IPS-15b (cell line): ENCODE results near the gene BUB1.
"Not testable (repeated sequence)": the region's sequence is repeated elsewhere in the genome, so short reads cannot be mapped to it uniquely, and the experiment has no call there.

ENCODE experiments used
- H3K27me3 ChIP-seq: one replicate; pipeline ENCODE4 v1.6.1; 2013; ENCODE audit warnings: low read length; ENCODE audit not compliant: control insufficient read depth, insufficient read depth
- H3K36me3 ChIP-seq: one replicate; pipeline ENCODE4 v1.6.1; 2013; ENCODE audit warnings: low read length; ENCODE audit not compliant: control insufficient read depth, insufficient read depth
- H3K4me1 ChIP-seq: one replicate; pipeline ENCODE4 v1.6.1; 2013; ENCODE audit warnings: mild to moderate bottlenecking, low read length; ENCODE audit not compliant: control insufficient read depth, insufficient read depth
- H3K4me3 ChIP-seq: one replicate; pipeline ENCODE4 v1.5.1; 2013; ENCODE audit warnings: low read depth, low read length
- H3K9ac ChIP-seq: one replicate; pipeline ENCODE4 v1.6.1; 2013; ENCODE audit warnings: low read depth, mild to moderate bottlenecking, low read length
- H3K9me3 ChIP-seq: one replicate; pipeline ENCODE4 v1.6.1; 2013; ENCODE audit warnings: mild to moderate bottlenecking, low read length; ENCODE audit not compliant: control insufficient read depth, insufficient read depth

BUB1 gene

DNA sequence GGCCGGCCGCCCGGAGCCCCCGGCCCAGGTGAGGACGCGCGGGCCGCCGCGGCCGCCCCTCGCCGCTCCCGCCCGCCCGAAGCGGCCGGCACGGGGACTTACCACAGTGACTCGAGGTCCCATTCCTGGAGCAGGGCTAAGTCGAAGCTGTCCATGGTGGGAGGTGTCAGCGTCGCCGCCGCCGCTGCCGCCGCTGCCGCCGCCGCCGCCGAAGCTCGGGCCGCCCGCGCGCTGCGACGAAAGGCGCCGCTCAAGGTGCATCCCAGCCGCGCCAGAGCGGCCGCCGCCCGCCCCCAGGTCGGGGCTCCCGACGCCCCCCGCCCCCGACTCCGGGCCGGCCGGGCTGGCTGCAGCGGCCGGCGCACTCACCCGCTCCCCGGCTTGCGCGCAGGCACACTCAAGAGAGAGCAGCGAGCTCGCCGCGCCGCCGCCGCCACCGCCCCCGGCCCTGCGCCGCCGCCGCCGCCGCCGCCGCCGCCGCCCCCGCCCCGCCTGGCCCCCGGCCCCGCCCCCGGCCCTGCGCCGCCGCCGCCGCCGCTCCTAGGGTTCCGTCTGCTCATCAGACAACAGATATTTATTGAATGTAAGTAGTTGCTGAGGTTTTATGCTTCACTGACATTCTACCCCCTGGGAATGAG, 67.1 kb downstream of the BUB1 start:
- not testable (repeated sequence) for H3K27me3 ChIP-seq, H3K9me3 ChIP-seq, H3K9ac ChIP-seq, H3K36me3 ChIP-seq, H3K4me1 ChIP-seq, H3K4me3 ChIP-seq

DNA sequence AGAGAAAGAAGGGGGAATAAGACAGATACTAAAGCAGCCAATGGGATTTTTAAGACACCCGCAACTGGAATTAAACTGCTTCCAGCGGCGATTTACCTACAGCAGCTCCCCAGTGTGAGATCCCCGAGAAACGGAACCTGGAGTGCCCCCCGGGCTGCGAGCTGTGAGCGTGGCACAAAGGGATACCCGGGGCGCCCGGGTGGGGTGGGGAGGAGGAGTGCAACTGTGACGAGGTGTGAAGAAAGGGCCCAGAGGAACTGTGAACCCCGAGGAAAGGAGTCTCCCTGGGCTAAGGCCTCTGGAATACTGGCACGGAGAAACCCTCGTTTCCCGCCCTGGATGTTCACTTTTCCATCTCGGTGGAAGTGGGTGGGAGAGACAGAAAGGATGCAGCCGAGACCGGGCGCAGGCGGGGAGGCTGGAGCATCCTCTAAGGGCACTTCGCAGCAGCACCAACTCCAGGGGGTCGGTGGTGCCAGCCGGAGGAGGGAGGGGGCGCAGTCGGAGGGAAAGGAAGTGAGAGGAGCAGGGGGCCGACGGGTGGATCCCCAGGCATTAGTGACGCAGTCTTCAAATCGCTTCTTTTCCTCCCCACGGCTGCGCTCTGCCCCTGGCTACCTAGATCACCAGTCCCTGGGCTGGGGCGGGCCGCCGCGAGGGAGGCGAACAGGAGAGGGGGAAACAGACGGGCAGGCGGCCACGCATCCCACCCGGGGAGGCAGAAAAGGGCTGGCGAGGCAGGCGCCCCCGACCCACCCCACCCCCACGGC, 67.8 kb downstream of the BUB1 start:
- H3K9ac ChIP-seq, H3K36me3 ChIP-seq, H3K4me1 ChIP-seq, H3K27me3 ChIP-seq, H3K4me3 ChIP-seq, H3K9me3 ChIP-seq: not testable (repeated sequence)

DNA sequence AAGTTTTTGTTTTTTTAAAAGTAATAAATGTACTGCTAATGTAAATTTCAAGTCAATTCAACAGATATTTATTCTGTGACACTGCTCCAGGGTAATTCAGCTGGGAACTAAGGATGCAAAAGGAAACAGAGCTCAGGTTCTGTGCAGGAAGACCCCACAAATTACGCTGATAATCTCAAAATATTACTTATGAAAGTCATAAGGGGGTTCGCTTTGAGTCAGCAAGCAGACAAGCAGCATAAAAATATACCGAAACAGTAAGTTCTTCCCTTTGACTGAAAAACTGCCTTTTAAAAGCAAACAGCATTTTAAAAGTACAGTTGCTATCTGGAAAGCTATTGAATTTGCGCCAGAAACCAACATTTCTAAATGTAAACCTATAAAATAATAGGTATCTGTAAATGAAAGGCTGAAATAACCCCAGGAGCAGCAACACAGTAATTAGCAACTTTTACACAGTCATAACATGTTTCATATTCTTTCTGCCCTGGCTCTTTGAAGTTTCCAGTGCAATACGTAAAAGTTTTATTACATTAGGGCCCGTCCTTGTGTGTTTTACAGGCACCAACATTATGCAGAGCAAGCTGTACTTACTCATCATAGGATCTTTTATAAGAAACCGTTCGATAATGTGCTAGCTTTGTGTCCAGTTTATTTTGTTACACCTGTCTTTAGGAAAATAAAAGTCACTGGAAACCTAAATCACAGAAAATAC, 68.9 kb downstream of the BUB1 start:
- H3K9ac ChIP-seq, H3K4me3 ChIP-seq, H3K9me3 ChIP-seq, H3K27me3 ChIP-seq, H3K4me1 ChIP-seq, H3K36me3 ChIP-seq: not testable (repeated sequence)

DNA sequence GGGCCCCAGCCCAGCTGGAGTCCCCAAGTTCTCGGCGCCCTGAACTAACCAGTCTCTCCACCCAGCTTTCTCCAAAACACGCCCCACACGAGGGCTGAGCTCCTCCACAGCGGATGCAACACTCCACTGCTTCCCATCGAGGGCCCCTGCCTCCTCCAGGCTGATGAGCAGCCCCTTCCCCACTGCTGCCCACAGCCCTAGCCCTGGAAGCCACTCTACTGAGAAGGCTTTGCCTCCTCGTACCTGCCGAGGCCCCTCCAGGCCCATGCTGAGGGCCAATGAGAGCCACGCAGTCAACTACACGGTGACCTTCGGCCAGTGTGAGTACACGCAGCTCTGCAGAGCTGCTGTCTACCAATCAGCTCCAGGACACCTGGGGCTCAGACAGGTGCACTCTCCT, 72.8 kb downstream of the BUB1 start:
- H3K4me3 ChIP-seq, H3K9ac ChIP-seq, H3K36me3 ChIP-seq, H3K9me3 ChIP-seq, H3K4me1 ChIP-seq, H3K27me3 ChIP-seq: not testable (repeated sequence)

DNA sequence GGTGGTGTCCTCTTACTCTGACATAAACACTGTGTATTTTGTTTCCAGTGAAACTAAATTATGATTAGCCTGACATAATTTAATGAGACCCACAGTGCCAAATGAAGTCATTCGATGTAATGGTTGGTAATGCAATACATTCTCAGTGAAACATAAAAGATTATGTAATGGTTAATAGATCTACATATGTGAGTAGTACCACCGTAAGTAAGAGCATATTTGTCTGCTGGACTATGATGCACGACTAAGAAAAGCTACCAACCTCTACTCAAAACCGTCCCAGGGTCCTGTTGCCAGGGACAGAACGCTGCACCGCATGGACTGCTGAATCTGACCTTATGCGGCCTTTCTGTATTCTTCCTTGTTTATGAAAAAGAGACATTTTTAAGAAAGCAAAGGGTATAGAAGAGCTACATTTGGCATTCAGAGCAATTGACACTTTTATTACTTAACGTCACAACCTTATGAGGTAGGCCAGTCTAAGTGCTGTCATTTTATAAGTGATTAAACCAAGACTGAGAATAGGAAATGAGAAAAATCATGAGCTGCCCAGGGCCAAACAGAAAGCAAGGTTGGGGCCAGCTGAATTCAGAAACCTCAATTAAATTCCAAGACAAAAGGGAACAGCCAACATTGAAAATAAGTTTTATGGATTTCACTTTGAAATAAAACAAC, 73.8 kb downstream of the BUB1 start:
- not testable (repeated sequence) for H3K9ac ChIP-seq, H3K4me3 ChIP-seq, H3K4me1 ChIP-seq, H3K27me3 ChIP-seq, H3K9me3 ChIP-seq, H3K36me3 ChIP-seq

DNA sequence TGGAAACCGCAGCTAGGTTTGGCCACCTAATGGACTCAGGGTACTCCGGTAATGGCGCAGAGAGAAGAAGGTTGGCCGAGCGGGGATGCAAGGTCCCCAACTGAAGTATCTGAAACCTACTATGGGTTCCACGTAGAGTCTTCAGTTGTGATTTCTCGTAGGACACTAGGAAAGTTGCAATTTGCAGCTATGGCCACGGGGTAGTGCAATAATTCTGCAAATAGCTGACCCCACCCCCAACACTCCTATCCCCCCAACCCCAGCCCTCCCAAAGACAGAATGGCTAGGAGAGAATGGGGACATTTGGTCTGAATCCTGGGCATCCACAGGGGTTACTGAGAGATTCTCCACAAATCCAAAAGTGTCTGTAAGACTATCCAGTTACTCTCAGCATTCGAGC, 75.7 kb downstream of the BUB1 start:
- H3K9ac ChIP-seq, H3K36me3 ChIP-seq, H3K4me3 ChIP-seq, H3K27me3 ChIP-seq, H3K9me3 ChIP-seq, H3K4me1 ChIP-seq: not testable (repeated sequence)

DNA sequence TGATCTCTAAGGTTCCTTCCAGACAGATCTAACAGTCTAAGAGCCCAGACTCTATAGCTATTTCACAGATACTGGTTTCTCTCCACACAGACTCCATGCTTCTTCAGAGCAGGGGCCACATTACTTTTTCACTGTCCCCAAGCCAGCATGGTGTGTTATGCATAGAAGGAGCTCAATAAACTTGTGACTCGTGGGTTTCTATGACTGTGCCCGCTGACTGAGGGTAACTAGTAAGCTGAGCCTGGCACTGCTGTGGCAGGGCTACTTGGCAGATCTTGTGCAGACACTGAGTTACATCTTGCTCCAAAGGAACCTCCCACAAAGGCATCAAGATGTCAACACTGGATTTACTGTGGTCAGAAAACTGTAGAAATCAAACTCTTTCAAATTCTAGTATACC, 85.9 kb downstream of the BUB1 start:
- H3K9ac ChIP-seq, H3K9me3 ChIP-seq, H3K4me3 ChIP-seq, H3K36me3 ChIP-seq, H3K27me3 ChIP-seq, H3K4me1 ChIP-seq: not testable (repeated sequence)

DNA sequence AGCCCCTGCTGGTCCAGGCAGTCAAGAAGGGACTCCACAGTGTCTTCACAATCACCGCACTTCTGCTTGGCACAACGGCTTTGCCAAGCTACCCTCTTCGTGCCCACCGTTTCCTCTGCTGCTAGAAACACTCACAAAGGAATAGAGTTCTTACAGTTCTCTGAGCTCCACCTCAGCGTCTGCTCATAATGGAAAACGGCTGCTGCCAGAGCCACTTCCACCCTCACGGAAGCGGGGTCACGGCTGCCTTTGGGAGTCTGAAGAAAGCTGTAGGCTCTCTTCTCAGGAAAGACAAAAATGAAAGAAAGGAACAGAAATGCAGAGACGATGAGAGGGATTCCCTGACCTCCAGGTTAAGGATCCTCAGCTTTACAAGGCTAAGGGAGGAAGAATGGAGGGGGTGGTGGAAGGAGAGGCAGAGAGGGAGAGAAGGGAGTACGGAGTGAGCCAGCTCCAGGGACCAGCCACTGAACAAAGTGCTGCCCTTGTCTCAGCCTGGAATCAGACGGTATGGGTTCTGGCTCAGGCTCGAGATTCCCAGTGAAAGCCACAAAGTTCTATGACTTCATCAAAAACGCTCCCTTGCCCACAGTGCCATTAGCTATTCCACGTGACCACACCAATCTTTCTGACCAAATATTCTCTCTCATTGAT, 88.1 kb downstream of the BUB1 start:
- not testable (repeated sequence) for H3K9me3 ChIP-seq, H3K4me3 ChIP-seq, H3K9ac ChIP-seq, H3K36me3 ChIP-seq, H3K4me1 ChIP-seq, H3K27me3 ChIP-seq

DNA sequence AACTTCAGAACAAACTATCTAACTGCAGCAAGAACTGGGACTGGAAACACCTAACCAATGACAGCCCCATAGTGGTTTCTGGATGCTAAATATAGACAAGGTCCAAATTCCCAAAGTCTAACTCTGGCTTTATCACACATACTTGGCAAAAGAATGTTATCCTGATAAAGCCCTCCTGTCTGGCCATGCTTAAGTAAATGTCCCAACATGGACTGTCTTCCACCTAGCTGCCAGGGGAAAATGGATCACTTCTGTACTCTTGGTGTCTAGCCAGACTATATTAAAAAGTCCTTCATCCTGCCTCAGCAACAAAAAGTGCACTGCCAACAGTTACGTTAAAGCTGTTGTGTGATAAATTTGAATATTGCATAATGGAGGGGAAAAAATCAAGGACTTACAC, 89.3 kb downstream of the BUB1 start:
- H3K27me3 ChIP-seq: not testable (repeated sequence)

More for the DNA sequence above, 89.3 kb downstream of the BUB1 start:
- H3K36me3 ChIP-seq, H3K9ac ChIP-seq, H3K4me3 ChIP-seq, H3K4me1 ChIP-seq, H3K9me3 ChIP-seq: not testable (repeated sequence)
